AG09319 (cell line): ENCODE results near the gene LMOD1.

Source experiments
- DNase-seq: peaks from one replicate; pipeline ENCODE4 v3.0.0-alpha.2; 2010; ENCODE audit warnings: low read depth; ENCODE audit errors: extremely low read depth
- TF ChIP-seq, protein P1 (sequence below): IDR thresholded peaks from 2 replicates; pipeline ENCODE4 v1.5.1; 2011; ENCODE audit warnings: low read depth, mild to moderate bottlenecking, inconsistent platforms, low read length, moderate library complexity

The LMOD1 gene

DNA sequence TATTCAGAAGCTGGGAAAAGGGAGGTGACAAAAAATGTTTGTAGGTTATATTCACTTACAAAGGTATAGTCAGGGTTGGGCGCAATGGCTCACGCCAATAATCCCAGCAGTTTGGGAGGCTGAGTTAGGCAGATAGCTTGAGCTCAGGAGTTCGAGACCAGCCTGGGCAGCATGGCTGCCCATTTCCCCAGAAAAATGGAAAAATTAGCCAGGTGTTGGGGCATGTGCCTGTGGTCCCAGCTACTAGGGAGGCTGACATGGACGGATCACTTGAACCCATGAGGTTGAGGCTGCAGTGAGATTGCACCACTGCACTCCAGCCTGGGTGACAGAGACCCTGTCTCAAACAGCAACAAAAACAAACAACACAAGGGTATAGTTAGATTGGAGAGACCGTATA is 12.0 kb upstream of the LMOD1 start:
- DNase-seq: no peak
- TF ChIP-seq, protein P1, sequence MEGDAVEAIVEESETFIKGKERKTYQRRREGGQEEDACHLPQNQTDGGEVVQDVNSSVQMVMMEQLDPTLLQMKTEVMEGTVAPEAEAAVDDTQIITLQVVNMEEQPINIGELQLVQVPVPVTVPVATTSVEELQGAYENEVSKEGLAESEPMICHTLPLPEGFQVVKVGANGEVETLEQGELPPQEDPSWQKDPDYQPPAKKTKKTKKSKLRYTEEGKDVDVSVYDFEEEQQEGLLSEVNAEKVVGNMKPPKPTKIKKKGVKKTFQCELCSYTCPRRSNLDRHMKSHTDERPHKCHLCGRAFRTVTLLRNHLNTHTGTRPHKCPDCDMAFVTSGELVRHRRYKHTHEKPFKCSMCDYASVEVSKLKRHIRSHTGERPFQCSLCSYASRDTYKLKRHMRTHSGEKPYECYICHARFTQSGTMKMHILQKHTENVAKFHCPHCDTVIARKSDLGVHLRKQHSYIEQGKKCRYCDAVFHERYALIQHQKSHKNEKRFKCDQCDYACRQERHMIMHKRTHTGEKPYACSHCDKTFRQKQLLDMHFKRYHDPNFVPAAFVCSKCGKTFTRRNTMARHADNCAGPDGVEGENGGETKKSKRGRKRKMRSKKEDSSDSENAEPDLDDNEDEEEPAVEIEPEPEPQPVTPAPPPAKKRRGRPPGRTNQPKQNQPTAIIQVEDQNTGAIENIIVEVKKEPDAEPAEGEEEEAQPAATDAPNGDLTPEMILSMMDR: no peak

DNA sequence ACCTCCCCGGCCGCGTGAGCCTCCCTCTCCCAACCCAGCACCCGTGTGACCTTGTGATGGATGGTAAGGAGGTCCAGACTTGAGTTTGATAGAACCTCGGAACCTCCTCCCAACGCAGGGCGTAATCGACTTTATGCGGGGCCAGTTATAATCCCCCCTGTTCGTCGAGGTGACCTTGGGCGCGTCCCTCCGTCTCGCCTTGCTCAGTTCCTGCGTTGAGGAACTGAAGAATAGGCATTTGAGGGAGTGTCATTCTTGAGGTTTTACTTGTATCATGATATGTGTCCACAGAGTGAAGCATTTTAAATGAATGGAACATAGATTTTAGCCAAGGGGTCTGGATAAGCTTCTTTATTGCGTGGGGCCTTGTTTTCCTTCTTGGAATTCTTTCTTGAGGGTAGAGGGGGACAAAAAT is 9.4 kb upstream of the LMOD1 start:
- DNase-seq: no peak
- TF ChIP-seq, protein P1: no peak

DNA sequence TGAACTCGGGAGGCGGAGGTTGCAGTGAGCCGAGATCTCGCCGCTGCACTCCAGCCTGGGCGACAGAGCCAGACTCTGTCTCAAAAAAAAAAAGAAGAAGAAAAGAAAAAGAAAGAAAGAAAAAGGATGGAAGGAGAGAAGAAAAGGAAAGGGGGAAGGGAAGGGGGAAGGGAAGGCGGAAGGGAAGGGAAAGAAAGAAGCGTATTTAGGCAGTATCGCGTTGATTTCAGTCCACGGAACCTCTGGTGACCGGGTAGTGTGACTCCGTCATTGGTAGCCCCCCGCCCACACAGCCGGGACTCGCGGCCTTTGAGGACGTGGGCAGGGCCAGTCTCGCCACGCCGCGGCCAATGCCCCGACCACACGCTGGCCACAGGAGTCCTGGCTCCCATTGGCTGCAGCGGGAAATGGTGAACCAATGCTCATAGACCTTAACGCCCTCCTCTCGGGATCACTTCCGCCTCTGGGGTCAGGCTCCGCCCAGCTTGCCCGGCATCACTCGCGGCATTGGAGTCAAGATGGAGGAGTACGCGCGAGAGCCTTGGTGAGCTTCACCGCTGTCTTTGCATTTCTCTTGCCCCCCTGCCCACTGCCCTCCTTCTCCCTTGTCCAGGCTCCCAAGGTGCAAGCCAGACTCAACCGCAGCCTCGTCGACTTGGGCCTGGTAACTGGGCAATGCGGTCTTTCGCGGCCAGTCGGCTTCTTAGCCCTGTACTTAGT is 8.8 kb upstream of the LMOD1 start, which contains the start of gene TIMM17A:
Gene TIMM17A, plus strand, starts transcription at position 495 of the 720 bp plus-strand sequence. Its CDS starts 24 bp downstream, at position 519.
- TF ChIP-seq, protein P1: no peak
- peak; percentile 96 for DNase-seq

DNA sequence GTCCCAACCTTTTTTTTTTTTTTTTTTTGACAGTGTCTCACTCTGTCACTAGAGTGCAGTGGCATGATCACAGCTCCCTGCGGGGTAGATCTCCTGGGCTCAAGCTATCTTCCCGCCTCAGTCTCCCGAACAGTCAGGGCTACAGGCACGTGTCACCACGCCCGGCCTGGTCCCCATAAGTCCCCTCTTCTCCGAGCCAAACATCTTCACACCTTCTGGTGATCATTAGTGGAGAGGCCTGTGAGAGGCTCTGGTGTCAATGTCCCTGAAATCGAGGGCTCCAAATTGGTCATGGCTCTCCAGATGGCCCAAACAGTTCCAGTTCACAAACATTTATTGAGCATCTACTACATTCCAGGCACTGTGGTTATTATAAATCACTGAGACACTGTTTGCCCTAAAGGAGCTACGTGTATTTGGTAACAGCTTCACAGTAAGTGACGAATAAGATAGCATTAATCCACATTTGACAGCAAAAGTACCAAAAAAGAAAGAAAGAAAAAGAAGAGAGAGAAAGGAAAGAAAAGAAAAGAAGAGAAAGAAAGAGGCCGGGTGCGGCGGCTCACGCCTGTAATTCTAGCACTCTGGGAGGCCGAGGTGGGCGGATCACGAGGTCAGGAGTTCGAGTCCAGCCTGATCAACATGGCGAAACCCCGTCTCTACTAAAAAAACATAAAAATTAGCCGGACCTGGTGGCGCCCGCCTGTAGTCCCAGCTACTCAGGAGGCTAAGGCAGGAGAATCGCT is 8.1 kb upstream of the LMOD1 start:
- TF ChIP-seq, protein P1: no peak
- DNase-seq: no peak

DNA sequence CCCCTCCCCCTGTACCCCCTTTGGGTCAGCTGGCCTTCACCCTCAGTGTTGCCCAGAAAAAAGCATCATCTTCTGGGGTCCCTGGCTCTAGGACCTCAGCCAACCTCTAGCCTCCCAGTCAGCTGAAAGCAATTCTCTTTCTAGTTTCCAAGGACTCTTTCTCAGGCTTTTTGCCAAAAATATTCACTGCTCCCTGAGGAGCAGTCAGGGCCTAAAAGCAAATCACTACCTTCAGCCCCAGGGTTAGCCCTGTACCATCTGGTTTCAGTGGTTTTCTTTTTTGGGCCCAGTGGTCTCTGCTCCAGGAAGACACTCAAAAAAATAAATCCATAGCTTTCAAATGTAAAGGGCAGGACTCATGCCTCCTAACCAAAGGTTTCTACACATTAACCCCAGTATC is 3.1 kb upstream of the LMOD1 start:
- DNase-seq: no peak
- TF ChIP-seq, protein P1: no peak

DNA sequence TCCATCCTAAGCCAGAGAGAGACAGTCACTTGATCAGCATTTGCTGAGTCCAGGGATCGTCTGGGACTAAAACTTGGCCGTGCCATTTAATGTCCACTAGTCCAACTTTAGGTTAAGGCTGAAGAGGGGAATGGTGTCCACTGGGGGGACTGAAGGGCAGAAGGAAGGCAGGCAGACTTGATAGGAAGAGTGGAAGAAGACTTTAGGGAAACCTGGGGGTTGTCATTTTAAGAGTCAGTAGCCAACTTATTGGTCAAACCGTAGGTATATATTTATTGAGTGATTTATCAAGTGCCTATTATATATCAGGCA is 1.3 kb upstream of the LMOD1 start:
- TF ChIP-seq, protein P1: no peak
- no peak for DNase-seq

DNA sequence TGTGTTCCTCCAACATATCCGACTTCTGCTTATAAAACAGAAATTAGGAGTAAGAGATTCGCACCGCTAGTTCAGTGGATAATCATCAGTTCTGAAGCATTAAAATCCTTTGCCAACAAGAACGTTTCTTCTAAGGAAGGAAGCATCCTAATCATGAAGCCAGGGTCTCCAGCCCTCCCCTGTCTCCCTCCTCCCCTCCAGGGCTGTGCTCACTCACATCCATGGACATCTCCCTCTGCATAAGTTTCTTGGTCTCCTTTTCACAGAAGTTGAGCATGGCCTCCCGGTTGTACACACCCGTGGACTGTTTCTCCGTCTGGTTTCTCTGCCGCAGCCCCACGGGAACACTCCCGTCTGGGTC is 505 bp downstream of the LMOD1 start:
- TF ChIP-seq, protein P1: no peak

More for the DNA sequence above, 505 bp downstream of the LMOD1 start:
- DNase-seq: no peak
